ENCODE data around the gene TMEM184B. TPM values are rescaled to one million over a fixed set of nuclear protein-coding genes. Genes with fewer than 3 reads are reported as not detected.
"Not testable (repeated sequence)": the region's sequence is repeated elsewhere in the genome, so short reads cannot be mapped to it uniquely, and the experiment has no call there.

Gene TMEM184B
- total RNA-seq, 1 experiment from 2014 or later: 22.0 TPM

- peak; percentile 98 to 99 for DNase-seq (ENCODE audit: low read depth in 1 of 2, low spot score in 2 of 2)
- Histone ChIP-seq H3K9me3 (replicated peaks) (no peaks in the 10 kb centered on the region), H3K27me3 (replicated peaks) (no peaks in the 10 kb centered on the region), H3K27ac (peak within 1 kb of the TSS; percentile 92), H3K4me1 (replicated peaks) (peaks cover 59% of the 10 kb centered on the region), H3K36me3 (no peaks in the 10 kb centered on the region), H3K4me3 (peak within 1 kb of the TSS; percentile 24)
Measured at GRCh38 chr22:38181453-38182200, 91.2 kb downstream of the TMEM184B start, which contains the start of gene PLA2G6. TSS of gene PLA2G6 (minus strand) at chr22:38181830. CDS start at chr22:38169426, 12,404 bp downstream.

GRCh38 chr22:38180841-38181452 lies 91.9 kb downstream of the TMEM184B start:
- H3K4me3 ChIP-seq: peak overlapping the region; percentile 24
- no peaks in the 10 kb centered on the region for H3K9me3 ChIP-seq (replicated peaks)
- H3K27ac ChIP-seq: peak overlapping the region; percentile 92
- no peaks in the 10 kb centered on the region for H3K36me3 ChIP-seq
- H3K4me1 ChIP-seq (replicated peaks): peaks cover 59% of the 10 kb centered on the region
- no peaks in the 10 kb centered on the region for H3K27me3 ChIP-seq (replicated peaks)
- DNase-seq (ENCODE audit: low read depth in 1 of 2, low spot score in 2 of 2): no peak

GRCh38 chr22:38178605-38178937 lies 94.2 kb downstream of the TMEM184B start:
- Histone ChIP-seq H3K4me1 (replicated peaks) (peaks cover 78% of the 10 kb centered on the region), H3K27ac (peak overlapping the region; percentile 92)
- H3K4me3 ChIP-seq; H3K9me3 ChIP-seq (replicated peaks); H3K27me3 ChIP-seq (replicated peaks); H3K36me3 ChIP-seq; DNase-seq (ENCODE audit: low read depth in 1 of 2, low spot score in 2 of 2): not testable (repeated sequence)

- Histone ChIP-seq H3K4me3 (no peak overlapping the region), H3K27me3 (replicated peaks) (no peaks in the 10 kb centered on the region), H3K4me1 (replicated peaks) (peaks cover 83% of the 10 kb centered on the region), H3K9me3 (replicated peaks) (no peaks in the 10 kb centered on the region), H3K27ac (peak overlapping the region; percentile 92), H3K36me3 (no peaks in the 10 kb centered on the region)
- DNase-seq (ENCODE audit: low read depth in 1 of 2, low spot score in 2 of 2): peak; percentile 87 to 94
Measured at GRCh38 chr22:38177926-38178604, 94.7 kb downstream of the TMEM184B start.

GRCh38 chr22:38177571-38177925 lies 95.3 kb downstream of the TMEM184B start:
- H3K27ac ChIP-seq: peak overlapping the region; percentile 92
- H3K4me3 ChIP-seq; H3K36me3 ChIP-seq; H3K27me3 ChIP-seq (replicated peaks); H3K9me3 ChIP-seq (replicated peaks); DNase-seq (ENCODE audit: low read depth in 1 of 2, low spot score in 2 of 2): not testable (repeated sequence)
- peaks cover 88% of the 10 kb centered on the region for H3K4me1 ChIP-seq (replicated peaks)

GRCh38 chr22:38177044-38177443 lies 95.8 kb downstream of the TMEM184B start:
- Histone ChIP-seq H3K9me3 (replicated peaks) (no peaks in the 10 kb centered on the region), H3K27me3 (replicated peaks) (no peaks in the 10 kb centered on the region), H3K27ac (peak overlapping the region; percentile 92), H3K4me1 (replicated peaks) (peaks cover 92% of the 10 kb centered on the region), H3K4me3 (no peak overlapping the region), H3K36me3 (no peaks in the 10 kb centered on the region)
- no peak for DNase-seq (ENCODE audit: low read depth in 1 of 2, low spot score in 2 of 2)

- DNase-seq (ENCODE audit: low read depth in 1 of 2, low spot score in 2 of 2): peak; percentile 95 to 98
- H3K4me3 ChIP-seq: no peak overlapping the region
- no peaks in the 10 kb centered on the region for H3K36me3 ChIP-seq
- H3K4me1 ChIP-seq (replicated peaks): peaks cover 90% of the 10 kb centered on the region
- H3K27me3 ChIP-seq (replicated peaks): no peaks in the 10 kb centered on the region
- H3K27ac ChIP-seq: peak overlapping the region; percentile 92
- H3K9me3 ChIP-seq (replicated peaks): no peaks in the 10 kb centered on the region
Measured at GRCh38 chr22:38176170-38176741, 96.6 kb downstream of the TMEM184B start.

GRCh38 chr22:38175206-38176118 lies 97.3 kb downstream of the TMEM184B start:
- no peaks in the 10 kb centered on the region for H3K36me3 ChIP-seq
- H3K4me1 ChIP-seq (replicated peaks): peaks cover 82% of the 10 kb centered on the region
- no peaks in the 10 kb centered on the region for H3K27me3 ChIP-seq (replicated peaks)
- no peaks in the 10 kb centered on the region for H3K9me3 ChIP-seq (replicated peaks)
- DNase-seq (ENCODE audit: low read depth in 1 of 2, low spot score in 2 of 2): no peak
- H3K27ac ChIP-seq: peak overlapping the region; percentile 92
- no peak overlapping the region for H3K4me3 ChIP-seq

- Histone ChIP-seq H3K9me3 (replicated peaks) (no peaks in the 10 kb centered on the region), H3K4me1 (replicated peaks) (peaks cover 74% of the 10 kb centered on the region), H3K27me3 (replicated peaks) (no peaks in the 10 kb centered on the region), H3K4me3 (no peak overlapping the region), H3K36me3 (no peaks in the 10 kb centered on the region), H3K27ac (no peak overlapping the region)
- DNase-seq (ENCODE audit: low read depth in 1 of 2, low spot score in 2 of 2): no peak
Measured at GRCh38 chr22:38174626-38175025, 98.2 kb downstream of the TMEM184B start.

GRCh38 chr22:38173641-38173906 lies 99.2 kb downstream of the TMEM184B start:
- Histone ChIP-seq H3K9me3 (replicated peaks) (no peaks in the 10 kb centered on the region), H3K27ac (no peak overlapping the region), H3K27me3 (replicated peaks) (no peaks in the 10 kb centered on the region), H3K4me3 (no peak overlapping the region), H3K4me1 (replicated peaks) (peaks cover 64% of the 10 kb centered on the region), H3K36me3 (no peaks in the 10 kb centered on the region)
- no peak for DNase-seq (ENCODE audit: low read depth in 1 of 2, low spot score in 2 of 2)

- Histone ChIP-seq H3K27me3 (replicated peaks) (no peaks in the 10 kb centered on the region), H3K9me3 (replicated peaks) (no peaks in the 10 kb centered on the region), H3K27ac (peak overlapping the region; percentile 37), H3K4me1 (replicated peaks) (peaks cover 62% of the 10 kb centered on the region), H3K4me3 (no peak overlapping the region), H3K36me3 (no peaks in the 10 kb centered on the region)
- peak; percentile 64 to 68 for DNase-seq (ENCODE audit: low read depth in 1 of 2, low spot score in 2 of 2)
Measured at GRCh38 chr22:38172832-38173640, 99.8 kb downstream of the TMEM184B start.

GRCh38 chr22:38171927-38172831 lies 100.6 kb downstream of the TMEM184B start:
- H3K36me3 ChIP-seq: no peaks in the 10 kb centered on the region
- peak in 1 of 2 experiments; percentile 44 for DNase-seq (ENCODE audit: low read depth in 1 of 2, low spot score in 2 of 2)
- H3K9me3 ChIP-seq (replicated peaks): no peaks in the 10 kb centered on the region
- H3K27ac ChIP-seq: peak overlapping the region; percentile 37
- H3K27me3 ChIP-seq (replicated peaks): no peaks in the 10 kb centered on the region
- no peak overlapping the region for H3K4me3 ChIP-seq
- peaks cover 62% of the 10 kb centered on the region for H3K4me1 ChIP-seq (replicated peaks)
